ENCODE data around the gene TTN. TPM values are rescaled to one million over a fixed set of nuclear protein-coding genes. Genes with fewer than 3 reads are reported as not detected.

The TTN gene
- total and polyA plus RNA-seq, 2 of the 4 experiments (the other 2 are of a cell fraction): 0.02 to 0.18 TPM

DNA sequence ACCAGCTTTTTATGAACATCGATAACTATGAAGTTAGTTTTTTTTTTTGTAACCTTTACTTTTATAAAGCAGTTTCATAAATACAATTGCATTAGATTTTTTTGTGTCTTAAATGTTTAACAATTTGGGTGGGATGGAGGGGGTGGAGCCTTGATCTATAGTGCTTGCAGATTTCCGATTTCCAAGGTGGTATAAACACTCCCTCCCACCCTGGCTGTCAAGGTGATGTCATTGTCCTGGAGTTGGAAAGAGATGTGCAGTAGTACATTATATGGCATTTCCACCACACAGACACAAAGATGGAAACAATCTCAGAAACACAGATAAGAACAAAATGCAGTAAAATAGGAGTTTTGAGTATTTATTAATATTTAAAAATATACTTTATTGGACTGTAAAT lies 114.4 kb downstream of the TTN start:
- Histone ChIP-seq H3K9ac (ENCODE audit: low read depth, low read length) (no peak overlapping the region), H2BK20ac (ENCODE audit: low read depth, low read length) (no peak overlapping the region), H3K4ac (ENCODE audit: low read depth, low read length) (no peak overlapping the region), H2BK5ac (ENCODE audit: low read depth, low read length, poor library complexity, severe bottlenecking) (no peak overlapping the region), H3K79me1 (ENCODE audit: low read depth in 1 of 2, low read length in 2 of 2) (no peaks in the 10 kb centered on the region), H3K9me1 (ENCODE audit: insufficient read depth, low read length) (no peaks in the 10 kb centered on the region), H4K20me1 (ENCODE audit: insufficient read depth, low read length) (no peaks in the 10 kb centered on the region), H2BK120ac (ENCODE audit: low read depth, low read length) (no peak overlapping the region), H3K27ac (ENCODE audit: insufficient read depth, low read length) (no peak overlapping the region), H3K36me3 (ENCODE audit: control insufficient read depth, insufficient read depth, low read length) (no peaks in the 10 kb centered on the region), H3K18ac (ENCODE audit: low read depth, low read length) (no peak overlapping the region), H2BK15ac (ENCODE audit: low read depth, low read length) (no peak overlapping the region), H3K14ac (replicated peaks; ENCODE audit: low read depth, low read length) (no peak overlapping the region), H2AFZ (replicated peaks; ENCODE audit: low read length, poor library complexity) (no peak overlapping the region), H4K8ac (ENCODE audit: low read depth in 2 of 2, low read length in 2 of 2) (no peak overlapping the region), H3K27me3 (ENCODE audit: control insufficient read depth, insufficient read depth, low read length) (no peaks in the 10 kb centered on the region), H3K4me3 (ENCODE audit: insufficient read depth, low read depth, low read length) (no peak overlapping the region), H4K91ac (ENCODE audit: insufficient read depth, low read depth, low read length) (no peak overlapping the region), H3K4me2 (ENCODE audit: low read depth, low read length) (no peak overlapping the region), H4K5ac (ENCODE audit: low read depth, low read length) (no peak overlapping the region), H3K9me3 (ENCODE audit: control insufficient read depth, insufficient read depth, low read length) (no peaks in the 10 kb centered on the region), H3K4me1 (ENCODE audit: control insufficient read depth, insufficient read depth, low read length) (no peaks in the 10 kb centered on the region), H2AK9ac (replicated peaks; ENCODE audit: low read depth, low read length, poor library complexity) (no peak overlapping the region), H3K23ac (ENCODE audit: low read depth, low read length) (no peak overlapping the region), H2AK5ac (ENCODE audit: low read depth, low read length) (no peak overlapping the region), H3K56ac (ENCODE audit: extremely low read depth, insufficient read depth, low read length) (no peak overlapping the region)
- CTCF ChIA-PET: interaction anchor here (2.0 kb wide), 1 partner anchor 8 kb away, joined by 8 read pairs; no protein-coding TSS in a partner anchor
- ATAC-seq (ENCODE audit: low read depth): no peak
- no CpG with 5 or more reads among the region's 2 CpGs for WGBS, 2 experiments (ENCODE audit: extremely low coverage in 2 of 2, insufficient read length in 1 of 2)
- BruUV-seq (replicated peaks): no TSS peak
- intact Hi-C loops (cut with micrococcal nuclease) (no loop called here), in situ Hi-C loops (cut with MboI; ENCODE audit: low sequenced_read_pairs) (no loop called here), dilution Hi-C loops (cut with HindIII; ENCODE audit: low sequenced_read_pairs, unreplicated experiment) (no loop called here)
- TF ChIP-seq RAD21 (IDR thresholded peaks at IDR 0.05; ENCODE audit: low read length): no peak
- DNase-seq: no peak
- POLR2A ChIA-PET (ENCODE audit: unreplicated experiment): no interaction called here

Measured in IMR-90 (cell line).